Astrocyte (in vitro differentiated cells and primary cell): Measurements from ENCODE around the gene SLC23A3. TPM values are rescaled to one million over a fixed set of nuclear protein-coding genes. Genes with fewer than 3 reads are reported as not detected.
"Not testable (repeated sequence)": the region's sequence is repeated elsewhere in the genome, so short reads cannot be mapped to it uniquely, and the experiment has no call there.

Experiments used
- DNase-seq: peaks from one replicate; pipeline ENCODE4 v3.0.0-alpha.2; 2010; ENCODE audit warnings: low read depth
- FAIRE-seq: peaks from 2 replicates; lab custom pipeline; 2011; peaks lifted over from hg19 to GRCh38; lab: Jason Lieb, UNC
- H2AFZ ChIP-seq: 2 replicates; pipeline ENCODE4 v1.6.0; 2012; ENCODE audit warnings: low read depth, low read length, inconsistent platforms
- H3K27ac ChIP-seq: 2 replicates; pipeline ENCODE4 v1.5.1; 2011; ENCODE audit warnings: low read depth, low read length, inconsistent platforms
- H3K27me3 ChIP-seq: 2 replicates; pipeline ENCODE4 v1.6.0; 2011; ENCODE audit warnings: low read length, inconsistent platforms; ENCODE audit not compliant: insufficient read depth
- H3K36me3 ChIP-seq: 2 replicates; pipeline ENCODE4 v1.5.1; 2011; ENCODE audit warnings: low read length, inconsistent platforms; ENCODE audit not compliant: insufficient read depth
- H3K4me1 ChIP-seq: 2 replicates; pipeline ENCODE4 v1.5.1; 2011; ENCODE audit warnings: low read length, inconsistent platforms; ENCODE audit not compliant: insufficient read depth
- H3K4me2 ChIP-seq: 2 replicates; pipeline ENCODE4 v1.6.0; 2012; ENCODE audit warnings: low read length, inconsistent platforms
- H3K4me3 ChIP-seq: 2 replicates; pipeline ENCODE4 v1.5.1; 2011; ENCODE audit warnings: low read depth, mild to moderate bottlenecking, low read length, inconsistent platforms; ENCODE audit not compliant: insufficient read depth
- H3K79me2 ChIP-seq: 2 replicates; pipeline ENCODE4 v1.6.0; 2012; ENCODE audit warnings: mild to moderate bottlenecking, low read length, inconsistent platforms; ENCODE audit not compliant: insufficient read depth
- H3K9ac ChIP-seq: 2 replicates; pipeline ENCODE4 v1.6.0; 2012; ENCODE audit warnings: mild to moderate bottlenecking, low read length, inconsistent platforms
- H3K9me3 ChIP-seq: 2 replicates; pipeline ENCODE4 v1.5.1; 2012; ENCODE audit warnings: low read depth, mild to moderate bottlenecking, low read length, inconsistent platforms; ENCODE audit not compliant: insufficient read depth
- H4K20me1 ChIP-seq: 2 replicates; pipeline ENCODE4 v1.6.0; 2012; ENCODE audit warnings: low read length, inconsistent platforms; ENCODE audit not compliant: insufficient read depth
- H3K27ac Mint-ChIP-seq: one replicate; pipeline ENCODE4 v1.8.0; 2021; ENCODE audit warnings: mild to moderate bottlenecking, mixed read lengths; ENCODE audit not compliant: unreplicated experiment
- H3K27me3 Mint-ChIP-seq: one replicate; pipeline ENCODE4 v1.8.0; 2021; ENCODE audit warnings: low read depth, mixed read lengths; ENCODE audit not compliant: unreplicated experiment
- H3K36me3 Mint-ChIP-seq: one replicate; pipeline ENCODE4 v1.8.0; 2021; ENCODE audit warnings: low read depth, mixed read lengths; ENCODE audit not compliant: unreplicated experiment
- H3K4me1 Mint-ChIP-seq: one replicate; pipeline ENCODE4 v1.8.0; 2021; ENCODE audit warnings: low read depth, mixed read lengths; ENCODE audit not compliant: unreplicated experiment
- H3K4me3 Mint-ChIP-seq: one replicate; pipeline ENCODE4 v1.8.0; 2021; ENCODE audit warnings: mild to moderate bottlenecking, moderate library complexity, mixed read lengths; ENCODE audit not compliant: unreplicated experiment
- H3K9me3 Mint-ChIP-seq: one replicate; pipeline ENCODE4 v1.8.0; 2021; ENCODE audit warnings: mild to moderate bottlenecking, mixed read lengths; ENCODE audit not compliant: unreplicated experiment
- EZH2 ChIP-seq: IDR thresholded peaks from 2 replicates; pipeline ENCODE4 v1.6.1; 2012; ENCODE audit warnings: mild to moderate bottlenecking, low read length, inconsistent platforms; ENCODE audit not compliant: insufficient read depth
- total RNA-seq: library from RNA; stranded (reverse); gene quantifications from 2 replicates; pipeline ENCODE4 v1.2.1, GENCODE V29; 2021
- TF ChIP-seq, protein P1 (sequence below): IDR thresholded peaks from 2 replicates; pipeline ENCODE4 v1.5.1; 2011; ENCODE audit warnings: low read depth, mild to moderate bottlenecking, inconsistent platforms, low read length, moderate library complexity; ENCODE audit not compliant: insufficient read depth

The SLC23A3 gene
- total RNA-seq, 1 donor from 2014 or later, result 1.2 TPM

DNA sequence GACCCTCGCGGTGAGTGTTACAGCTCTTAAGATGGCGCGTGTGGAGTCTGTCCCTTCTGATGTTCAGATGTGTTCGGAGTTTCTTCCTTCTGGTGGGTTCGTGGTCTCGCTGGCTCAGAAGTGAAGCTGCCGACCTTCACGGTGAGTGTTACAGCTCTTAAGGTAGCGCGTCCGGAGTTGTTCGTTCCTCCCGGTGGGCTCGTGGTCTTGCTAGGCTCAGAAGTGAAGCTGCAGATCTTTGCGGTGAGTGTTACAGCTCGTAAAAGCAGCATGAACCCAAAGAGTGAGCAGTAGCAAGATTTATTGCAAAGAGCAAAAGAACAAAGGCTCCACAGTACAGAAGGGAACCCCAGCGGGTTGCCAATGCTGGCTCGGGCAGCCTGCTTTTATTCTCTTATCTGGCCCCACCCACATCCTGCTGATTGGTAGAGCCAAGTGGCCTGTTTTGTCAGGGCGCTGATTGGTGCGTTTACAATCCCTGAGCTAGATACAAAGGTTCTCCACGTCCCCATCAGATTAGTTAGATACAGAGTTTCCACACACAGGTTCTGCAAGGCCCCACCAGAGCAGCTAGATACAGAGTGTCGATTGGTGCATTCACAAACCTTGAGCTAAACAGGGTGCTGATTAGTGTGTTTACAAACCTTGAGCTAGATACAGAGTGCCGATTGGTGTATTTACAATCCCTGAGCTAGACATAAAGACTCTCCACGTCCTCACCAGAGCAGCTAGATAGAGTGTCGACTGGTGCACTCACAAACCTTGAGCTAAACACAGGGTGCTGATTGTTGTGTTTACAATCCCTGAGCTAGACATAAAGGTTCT, 30.9 kb upstream of the SLC23A3 start:
- not testable (repeated sequence) for DNase-seq, H3K79me2 ChIP-seq, H3K36me3 ChIP-seq, H3K27me3 ChIP-seq, H3K4me1 Mint-ChIP-seq, FAIRE-seq, H3K4me3 Mint-ChIP-seq, H3K4me2 ChIP-seq, H3K9ac ChIP-seq, H4K20me1 ChIP-seq, H3K9me3 Mint-ChIP-seq, H3K36me3 Mint-ChIP-seq, H3K4me1 ChIP-seq, H3K27ac ChIP-seq, H3K9me3 ChIP-seq, H2AFZ ChIP-seq, H3K4me3 ChIP-seq
- Mint-ChIP-seq H3K27me3 (peaks cover 16% of the 10 kb centered on the region), H3K27ac (peak overlapping the region; percentile 62)

GRCh38 chr2:219199470-219200211, 29.8 kb upstream of the SLC23A3 start:
- Mint-ChIP-seq H3K36me3 (no peaks in the 10 kb centered on the region), H3K4me1 (no peaks in the 10 kb centered on the region), H3K4me3 (no peak overlapping the region), H3K9me3 (no peaks in the 10 kb centered on the region), H3K27me3 (peaks cover 20% of the 10 kb centered on the region), H3K27ac (no peak overlapping the region)
- Histone ChIP-seq H3K79me2 (no peaks in the 10 kb centered on the region), H2AFZ (no peak overlapping the region), H3K27me3 (peaks cover 6% of the 10 kb centered on the region), H3K9me3 (no peaks in the 10 kb centered on the region), H3K4me2 (no peak overlapping the region), H3K36me3 (no peaks in the 10 kb centered on the region), H4K20me1 (no peaks in the 10 kb centered on the region), H3K9ac (no peak overlapping the region), H3K4me1 (no peaks in the 10 kb centered on the region), H3K27ac (no peak overlapping the region), H3K4me3 (no peak overlapping the region)
- no peak for FAIRE-seq
- no peak for TF ChIP-seq EZH2
- TF ChIP-seq, protein P1, sequence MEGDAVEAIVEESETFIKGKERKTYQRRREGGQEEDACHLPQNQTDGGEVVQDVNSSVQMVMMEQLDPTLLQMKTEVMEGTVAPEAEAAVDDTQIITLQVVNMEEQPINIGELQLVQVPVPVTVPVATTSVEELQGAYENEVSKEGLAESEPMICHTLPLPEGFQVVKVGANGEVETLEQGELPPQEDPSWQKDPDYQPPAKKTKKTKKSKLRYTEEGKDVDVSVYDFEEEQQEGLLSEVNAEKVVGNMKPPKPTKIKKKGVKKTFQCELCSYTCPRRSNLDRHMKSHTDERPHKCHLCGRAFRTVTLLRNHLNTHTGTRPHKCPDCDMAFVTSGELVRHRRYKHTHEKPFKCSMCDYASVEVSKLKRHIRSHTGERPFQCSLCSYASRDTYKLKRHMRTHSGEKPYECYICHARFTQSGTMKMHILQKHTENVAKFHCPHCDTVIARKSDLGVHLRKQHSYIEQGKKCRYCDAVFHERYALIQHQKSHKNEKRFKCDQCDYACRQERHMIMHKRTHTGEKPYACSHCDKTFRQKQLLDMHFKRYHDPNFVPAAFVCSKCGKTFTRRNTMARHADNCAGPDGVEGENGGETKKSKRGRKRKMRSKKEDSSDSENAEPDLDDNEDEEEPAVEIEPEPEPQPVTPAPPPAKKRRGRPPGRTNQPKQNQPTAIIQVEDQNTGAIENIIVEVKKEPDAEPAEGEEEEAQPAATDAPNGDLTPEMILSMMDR, result no peak
- no peak for DNase-seq

DNA sequence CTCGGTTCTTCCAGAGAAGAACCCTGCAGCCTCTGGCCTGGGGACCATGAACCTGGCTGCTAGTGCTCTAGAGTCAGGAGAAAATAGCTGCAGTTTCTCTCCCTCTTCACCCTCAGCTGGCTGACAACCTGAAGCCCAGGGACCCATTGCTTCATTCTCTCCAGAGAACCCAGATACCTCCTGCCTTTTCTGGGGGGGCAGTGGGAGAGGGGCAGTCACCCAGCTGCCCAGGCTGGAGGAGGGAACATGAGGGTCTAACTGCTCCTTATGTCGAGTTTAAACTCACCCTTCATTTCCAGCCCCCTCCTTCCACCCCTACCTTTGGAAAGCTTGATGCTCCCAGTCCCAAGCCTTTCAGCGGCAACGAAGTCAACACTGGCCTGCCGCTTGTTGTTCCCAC, 29.1 kb upstream of the SLC23A3 start:
- Histone ChIP-seq H3K9ac (no peak overlapping the region), H4K20me1 (no peaks in the 10 kb centered on the region), H3K27me3 (peaks cover 6% of the 10 kb centered on the region), H3K4me1 (no peaks in the 10 kb centered on the region), H3K36me3 (no peaks in the 10 kb centered on the region), H2AFZ (no peak overlapping the region), H3K4me3 (no peak overlapping the region), H3K27ac (no peak overlapping the region), H3K9me3 (no peaks in the 10 kb centered on the region), H3K4me2 (no peak overlapping the region), H3K79me2 (no peaks in the 10 kb centered on the region)
- no peak overlapping the region for H3K4me3 Mint-ChIP-seq
- H3K27me3 Mint-ChIP-seq, result peaks cover 20% of the 10 kb centered on the region
- no peaks in the 10 kb centered on the region for H3K9me3 Mint-ChIP-seq
- TF ChIP-seq EZH2, result no peak
- TF ChIP-seq, protein P1, result no peak
- no peak overlapping the region for H3K27ac Mint-ChIP-seq
- DNase-seq (no peak), FAIRE-seq (no peak)
- no peaks in the 10 kb centered on the region for H3K36me3 Mint-ChIP-seq
- H3K4me1 Mint-ChIP-seq, result no peaks in the 10 kb centered on the region
